ENCODE data around the gene NT5C. TPM values are rescaled to one million over a fixed set of nuclear protein-coding genes. Genes with fewer than 3 reads are reported as not detected.
A peak's percentile ranks its signal among the peaks of the same experiment; 100 is the strongest.
"Not testable (repeated sequence)": the region's sequence is repeated elsewhere in the genome, so short reads cannot be mapped to it uniquely, and the experiment has no call there.

NT5C gene
- total RNA-seq, 4 donors from 2014 or later: 151 to 176 (median 156) TPM

- Histone ChIP-seq H3K27me3 (no peaks in the 10 kb centered on the region), H3K9me3 (no peaks in the 10 kb centered on the region), H3K4me1 (peaks cover 0 to 4% (median 0%) of the 10 kb centered on the region in 4 donors), H3K4me3 (no peak overlapping the region), H3K36me3 (peaks cover 0 to 48% (median 0%) of the 10 kb centered on the region in 3 donors), H3K27ac (no peak overlapping the region)
- DNase-seq: no peak
- TF ChIP-seq POLR2A (IDR thresholded peaks at IDR 0.05): no peak
- no peak for TF ChIP-seq CTCF (IDR thresholded peaks at IDR 0.05)
Observed at GRCh38 chr17:75138519-75138918, 7.0 kb upstream of the NT5C start.

- not testable (repeated sequence) for H3K4me1 ChIP-seq, H3K27ac ChIP-seq, DNase-seq, H3K9me3 ChIP-seq, H3K4me3 ChIP-seq, H3K27me3 ChIP-seq
- H3K36me3 ChIP-seq: peaks cover 0 to 47% (median 0%) of the 10 kb centered on the region in 3 donors
Observed at GRCh38 chr17:75137762-75138161, 6.2 kb upstream of the NT5C start.

DNA sequence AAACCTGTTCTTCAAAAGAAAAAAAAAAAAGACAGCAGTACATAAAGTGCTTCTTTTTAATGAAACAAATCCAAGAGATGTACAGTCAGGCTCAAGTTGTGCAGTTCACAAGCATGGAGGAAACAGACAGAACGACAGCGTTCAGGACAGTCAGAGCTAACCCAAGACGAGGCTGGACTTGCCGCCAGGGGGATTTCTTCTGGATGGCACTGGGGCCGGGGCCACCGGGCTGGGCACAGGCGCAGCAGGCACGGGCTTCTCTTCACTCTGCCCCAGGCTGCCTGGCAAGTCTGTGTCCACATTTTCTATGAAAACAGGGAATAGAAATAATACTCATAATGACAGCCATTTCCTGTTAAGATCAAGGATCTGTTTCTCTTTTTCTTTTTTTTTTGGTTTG, 4.4 kb upstream of the NT5C start:
- peaks cover 0 to 38% (median 0%) of the 10 kb centered on the region in 3 donors for H3K36me3 ChIP-seq
- H3K27ac ChIP-seq: no peak overlapping the region
- no peak for DNase-seq
- H3K27me3 ChIP-seq: no peaks in the 10 kb centered on the region
- H3K4me3 ChIP-seq: no peak overlapping the region
- H3K9me3 ChIP-seq: no peaks in the 10 kb centered on the region
- TF ChIP-seq CTCF (IDR thresholded peaks at IDR 0.05): no peak
- no peak for TF ChIP-seq POLR2A (IDR thresholded peaks at IDR 0.05)
- H3K4me1 ChIP-seq: peaks cover 0 to 8% (median 2%) of the 10 kb centered on the region in 4 donors

DNA sequence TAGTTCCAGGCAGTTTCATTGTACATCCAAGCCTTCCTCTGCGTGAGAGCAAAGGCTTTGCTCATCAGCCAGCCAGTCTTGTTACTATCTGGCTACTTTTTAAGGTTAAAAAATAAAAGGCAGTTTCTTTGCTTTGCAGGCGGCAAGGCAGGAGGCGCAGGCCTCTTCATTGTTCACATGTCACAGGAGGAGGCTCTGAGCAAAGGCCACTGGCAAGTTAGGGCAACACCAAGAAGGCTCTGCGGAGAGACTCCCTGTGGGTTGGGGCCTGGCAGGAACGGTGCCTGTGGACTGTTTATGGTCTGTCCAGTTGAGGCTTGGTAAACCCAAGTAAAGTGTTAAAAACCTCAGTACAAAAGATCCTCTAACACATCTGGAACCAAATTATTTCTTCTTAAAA, 3.9 kb upstream of the NT5C start:
- no peak for DNase-seq
- Histone ChIP-seq H3K9me3 (no peaks in the 10 kb centered on the region), H3K27me3 (no peaks in the 10 kb centered on the region), H3K27ac (no peak overlapping the region), H3K36me3 (peaks cover 0 to 33% (median 0%) of the 10 kb centered on the region in 3 donors), H3K4me1 (peaks cover 0 to 10% (median under 1%) of the 10 kb centered on the region in 4 donors), H3K4me3 (no peak overlapping the region)
- TF ChIP-seq CTCF (IDR thresholded peaks at IDR 0.05): no peak
- no peak for TF ChIP-seq POLR2A (IDR thresholded peaks at IDR 0.05)

GRCh38 chr17:75133607-75134347, 2.2 kb upstream of the NT5C start:
- H3K4me3 ChIP-seq: not testable (repeated sequence)
- H3K36me3 ChIP-seq: peaks cover 0 to 35% (median 0%) of the 10 kb centered on the region in 3 donors

DNA sequence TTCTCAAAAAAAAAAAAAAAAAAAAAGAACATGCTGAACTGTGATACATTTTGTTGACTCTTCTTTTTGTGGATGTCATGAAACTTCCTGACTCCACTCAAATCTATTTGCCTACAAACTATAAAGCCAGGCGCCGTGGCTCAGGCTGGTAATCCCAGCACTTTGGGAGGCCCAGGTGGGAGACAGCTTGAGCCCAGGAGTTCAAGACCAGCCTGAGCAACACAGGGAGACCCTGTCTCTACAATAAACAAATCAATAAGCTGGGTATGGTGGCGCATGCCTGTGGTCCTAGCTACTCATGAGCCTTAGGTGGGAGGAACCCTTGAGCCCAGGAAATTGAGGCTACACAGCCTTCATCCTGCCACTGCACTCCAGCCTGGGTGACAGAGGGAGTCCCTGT, 1.5 kb upstream of the NT5C start:
- Histone ChIP-seq H3K27ac (no peak overlapping the region), H3K4me3 (no peak overlapping the region), H3K4me1 (peaks cover 0 to 29% (median 2%) of the 10 kb centered on the region in 4 donors), H3K27me3 (no peaks in the 10 kb centered on the region), H3K36me3 (peaks cover 0 to 29% (median 0%) of the 10 kb centered on the region in 3 donors), H3K9me3 (no peaks in the 10 kb centered on the region)
- no peak for TF ChIP-seq POLR2A (IDR thresholded peaks at IDR 0.05)
- no peak for DNase-seq

More at GRCh38 chr17:75133607-75134347, 2.2 kb upstream of the NT5C start:
- H3K27me3 ChIP-seq, DNase-seq, H3K9me3 ChIP-seq, H3K27ac ChIP-seq: not testable (repeated sequence)
- H3K4me1 ChIP-seq: peaks cover 0 to 21% (median 2%) of the 10 kb centered on the region in 4 donors

- H3K4me1 ChIP-seq: peaks cover 0 to 30% (median 2%) of the 10 kb centered on the region in 4 donors
- H3K27ac ChIP-seq: peak overlapping the region; percentile 95 to 97 (median 96)
- peaks cover 0 to 28% (median 0%) of the 10 kb centered on the region in 3 donors for H3K36me3 ChIP-seq
- H3K27me3 ChIP-seq, DNase-seq, H3K9me3 ChIP-seq: not testable (repeated sequence)
- peak overlapping the region; percentile 76 to 99 (median 86) for H3K4me3 ChIP-seq
Observed at GRCh38 chr17:75132018-75133000, 767 bp upstream of the NT5C start.

All from Peyer's patch (tissue), 4 donors.